PFSK-1 (cell line): ENCODE results near the gene HNRNPLL.

ENCODE experiments used
- FOXP2 ChIP-seq: optimal IDR thresholded peaks from 2 replicates; pipeline ENCODE3; 2011; ENCODE audit warnings: borderline replicate concordance, control low read depth, inconsistent platforms; ENCODE audit not compliant: insufficient read depth; ENCODE audit errors: extremely low read length, extremely low read depth
- POLR2AphosphoS5 ChIP-seq: IDR thresholded peaks from 2 replicates; pipeline ENCODE4 v1.6.1; 2012; ENCODE audit warnings: low read depth, mild to moderate bottlenecking, control low read depth, low read length, moderate library complexity
- REST ChIP-seq, 2 experiments: IDR thresholded peaks; 2 replicates each; pipeline versions ENCODE4 v1.6.1 to v1.8.0; 2011 to 2012; ENCODE audit warnings: low read depth in 2 of 2, low read length in 2 of 2, control low read depth in 1 of 2, inconsistent platforms in 1 of 2, mild to moderate bottlenecking in 1 of 2, moderate library complexity in 1 of 2; ENCODE audit not compliant: insufficient read depth in 1 of 2
- SIN3A ChIP-seq: IDR thresholded peaks from 2 replicates; pipeline ENCODE4 v1.6.1; 2012; ENCODE audit warnings: mild to moderate bottlenecking, low read length, moderate library complexity, borderline replicate concordance; ENCODE audit not compliant: insufficient read depth
- TAF1 ChIP-seq: IDR thresholded peaks from 2 replicates; pipeline ENCODE4 v1.6.1; 2012; ENCODE audit warnings: low read length, control low read depth, borderline replicate concordance; ENCODE audit not compliant: insufficient read depth

GRCh38 chr2:38578832-38579231, 23.9 kb downstream of the HNRNPLL start:
- no peak for TF ChIP-seq REST (IDR thresholded peaks at IDR 0.05; ENCODE audit: insufficient read depth in 1 of 2, low read depth in 2 of 2, low read length in 2 of 2)
- no peak for TF ChIP-seq POLR2AphosphoS5
- no peak for TF ChIP-seq TAF1
- no peak for TF ChIP-seq SIN3A
- no peak for TF ChIP-seq FOXP2
